ENCODE measurements around the gene TFDP1.

GRCh38 chr13:113634279-113635047 is 49.9 kb downstream of the TFDP1 start:
- TF ChIP-seq TAF1 (IDR thresholded peaks at IDR 0.05; ENCODE audit: borderline replicate concordance, low read depth, low read length) = no peak
- TF ChIP-seq CTCF (IDR thresholded peaks at IDR 0.05) = no peak
- no peak for TF ChIP-seq USF2 (IDR thresholded peaks at IDR 0.05; ENCODE audit: borderline replicate concordance, low read depth, low read length)
- no peak for TF ChIP-seq POLR2AphosphoS5 (IDR thresholded peaks at IDR 0.05; ENCODE audit: low read depth, low read length)
- no peak for TF ChIP-seq MAX (IDR thresholded peaks at IDR 0.05; ENCODE audit: low read depth)
- TF ChIP-seq GABPA (IDR thresholded peaks at IDR 0.05; ENCODE audit: low read depth) = no peak
- no peak for TF ChIP-seq NRF1 (IDR thresholded peaks at IDR 0.05; ENCODE audit: low read depth, low read length)

Measured in SK-N-SH (cell line).